Stimulated activated CD4-positive, alpha-beta T cell treated with anti-CD3 and anti-CD28 coated beads, TNF-alpha, amount 100 ng/mL, for 24 hours (primary cell): ENCODE measurements around the gene ZNF469.

ENCODE experiments used
- DNase-seq, 3 experiments: peaks; one replicate each; pipeline ENCODE4 v3.0.0-alpha.2; 2020; ENCODE audit warnings: low read depth in 3 of 3

Gene ZNF469

DNA sequence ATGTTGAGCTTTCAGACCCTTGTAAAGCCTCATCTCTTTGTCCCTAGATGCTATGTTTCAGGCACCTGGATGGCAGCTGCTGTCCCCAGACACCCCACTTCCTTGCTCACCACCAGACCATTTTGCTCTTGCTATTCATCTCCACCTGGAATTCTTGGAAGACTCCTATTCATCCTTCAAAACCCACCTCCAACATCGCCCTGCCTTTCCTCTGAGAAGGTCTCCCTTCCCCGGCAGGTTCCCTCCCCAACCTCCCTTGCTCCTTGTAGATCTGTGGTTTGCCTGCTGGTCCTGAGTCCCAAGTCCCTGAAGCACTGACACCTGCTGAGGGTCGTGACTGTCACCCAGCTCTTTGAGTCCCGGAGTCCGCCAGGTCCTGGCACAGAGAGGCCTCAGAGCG is 9.9 kb downstream of the ZNF469 start:
- DNase-seq: no peak

DNA sequence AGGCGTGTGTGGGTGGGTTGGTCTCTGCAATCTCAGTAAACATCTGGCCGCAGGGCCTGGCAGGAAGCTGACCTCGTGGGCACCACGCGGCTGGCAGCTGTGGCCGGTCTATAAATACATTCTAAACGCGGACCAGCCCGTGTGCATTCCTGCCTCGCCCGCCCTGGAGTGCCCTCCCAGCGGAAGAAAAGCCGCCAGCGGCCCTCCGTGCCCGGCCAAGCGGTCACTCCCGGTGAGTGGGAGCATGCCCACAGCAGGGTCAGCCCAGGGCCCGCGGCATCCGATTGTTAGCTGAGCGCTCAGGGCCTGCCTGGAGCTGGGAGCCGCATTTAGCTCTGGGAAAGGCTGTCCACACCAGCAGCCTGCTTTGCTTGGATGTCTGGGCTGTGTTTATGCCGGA is 10.3 kb downstream of the ZNF469 start:
- DNase-seq: no peak

DNA sequence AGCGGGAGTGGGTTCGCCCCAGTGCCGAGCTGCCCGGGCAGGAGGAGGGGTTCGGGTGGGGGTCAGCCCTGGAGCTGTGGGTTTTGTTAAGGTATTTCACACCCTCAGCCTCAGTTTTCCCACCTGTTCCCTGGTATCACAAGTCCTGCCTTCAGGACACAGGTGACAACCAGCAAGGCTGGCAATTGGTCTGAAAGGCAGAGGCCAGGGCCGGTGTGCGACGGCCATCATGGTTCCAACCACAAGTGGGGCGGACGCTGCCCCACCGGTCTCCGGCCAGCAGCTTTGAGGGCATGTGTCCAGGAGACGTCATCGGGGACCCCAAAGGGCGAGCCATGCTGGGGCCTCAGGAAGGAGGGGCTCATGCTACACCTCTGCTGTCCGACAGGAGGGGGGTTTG is 10.8 kb downstream of the ZNF469 start:
- DNase-seq: no peak

DNA sequence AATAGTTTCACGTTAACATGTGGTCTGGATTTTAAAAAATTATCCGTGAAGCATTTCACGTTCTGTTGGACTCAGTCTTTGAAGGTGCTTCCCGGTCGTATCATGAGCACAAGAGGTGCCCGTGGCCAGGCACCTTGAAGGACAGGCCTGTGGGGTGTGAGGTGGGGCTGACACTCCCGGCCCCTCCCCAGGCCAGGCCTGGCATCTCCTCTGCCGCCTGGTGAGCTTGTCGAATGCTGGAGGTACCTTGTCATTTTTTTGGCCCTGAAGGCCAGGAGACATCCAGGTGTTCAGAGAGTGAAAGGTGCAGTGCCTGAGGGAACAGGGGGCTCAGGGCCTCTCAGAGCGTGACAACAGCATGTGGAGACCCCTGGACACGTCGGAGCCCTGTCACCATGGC is 11.7 kb downstream of the ZNF469 start:
- no peak for DNase-seq

DNA sequence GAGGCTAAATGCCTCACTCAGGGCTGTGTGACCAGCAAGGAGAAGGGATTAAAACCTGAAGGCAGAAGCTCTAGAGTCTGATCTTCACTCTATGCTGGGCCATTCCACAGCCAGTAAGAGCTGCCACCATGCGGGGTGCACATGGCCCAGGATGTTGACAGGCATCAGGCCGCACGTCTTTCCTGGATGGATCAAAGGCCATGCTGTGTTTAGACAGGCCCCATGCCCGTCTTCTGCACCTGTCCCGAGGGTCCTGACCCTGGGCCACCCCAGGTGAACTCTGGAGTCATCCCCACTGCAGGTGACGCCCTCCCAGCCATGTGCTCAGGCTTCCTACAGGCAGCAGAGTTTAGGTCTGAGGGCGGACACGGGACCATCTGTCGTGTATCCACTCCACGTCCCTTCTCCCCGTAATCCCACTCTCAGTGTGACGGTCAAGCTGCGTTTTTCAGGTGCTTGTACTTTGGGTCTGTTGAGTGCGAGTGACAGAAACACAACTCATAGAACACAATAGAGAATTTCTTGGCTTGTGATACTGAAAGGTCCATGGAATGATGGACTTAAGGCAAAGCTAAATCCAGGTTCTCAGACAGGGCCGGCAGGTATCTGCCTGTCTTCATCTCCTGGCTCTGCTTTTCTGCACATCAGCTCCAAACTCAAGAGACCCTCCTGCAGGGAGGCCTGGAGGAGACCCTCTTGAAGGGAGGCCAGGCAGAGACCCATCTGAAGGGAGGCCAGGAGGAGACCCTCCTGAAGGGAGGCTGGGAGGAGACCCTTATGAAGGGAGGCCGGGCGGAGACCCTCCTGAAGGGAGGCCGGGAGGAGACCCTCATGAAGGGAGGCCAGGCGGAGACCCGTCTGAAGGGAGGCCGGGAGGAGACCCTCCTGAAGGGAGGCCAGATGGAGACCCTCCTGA is 13.2 kb downstream of the ZNF469 start:
- no peak for DNase-seq

GRCh38 chr16:88398170-88398873 is 15.6 kb downstream of the ZNF469 start:
- DNase-seq: no peak

DNA sequence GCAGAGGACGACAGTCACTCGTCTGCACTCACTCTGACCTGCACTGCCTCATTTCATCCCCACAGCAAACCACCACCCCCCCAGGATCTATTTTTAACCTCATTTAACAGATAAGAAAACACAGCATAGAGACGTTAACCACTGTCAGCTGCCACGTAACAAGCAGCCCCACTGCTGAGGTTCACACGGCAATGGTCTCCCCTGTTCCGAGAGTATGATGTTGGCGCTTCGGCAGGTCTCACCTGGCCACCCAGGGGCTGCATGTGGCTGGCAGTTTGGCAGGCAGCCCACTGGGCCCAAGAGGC is 16.1 kb downstream of the ZNF469 start:
- DNase-seq: no peak

GRCh38 chr16:88400186-88400585 is 17.4 kb downstream of the ZNF469 start:
- DNase-seq: no peak

GRCh38 chr16:88401604-88402246 is 19.0 kb downstream of the ZNF469 start:
- DNase-seq: no peak

DNA sequence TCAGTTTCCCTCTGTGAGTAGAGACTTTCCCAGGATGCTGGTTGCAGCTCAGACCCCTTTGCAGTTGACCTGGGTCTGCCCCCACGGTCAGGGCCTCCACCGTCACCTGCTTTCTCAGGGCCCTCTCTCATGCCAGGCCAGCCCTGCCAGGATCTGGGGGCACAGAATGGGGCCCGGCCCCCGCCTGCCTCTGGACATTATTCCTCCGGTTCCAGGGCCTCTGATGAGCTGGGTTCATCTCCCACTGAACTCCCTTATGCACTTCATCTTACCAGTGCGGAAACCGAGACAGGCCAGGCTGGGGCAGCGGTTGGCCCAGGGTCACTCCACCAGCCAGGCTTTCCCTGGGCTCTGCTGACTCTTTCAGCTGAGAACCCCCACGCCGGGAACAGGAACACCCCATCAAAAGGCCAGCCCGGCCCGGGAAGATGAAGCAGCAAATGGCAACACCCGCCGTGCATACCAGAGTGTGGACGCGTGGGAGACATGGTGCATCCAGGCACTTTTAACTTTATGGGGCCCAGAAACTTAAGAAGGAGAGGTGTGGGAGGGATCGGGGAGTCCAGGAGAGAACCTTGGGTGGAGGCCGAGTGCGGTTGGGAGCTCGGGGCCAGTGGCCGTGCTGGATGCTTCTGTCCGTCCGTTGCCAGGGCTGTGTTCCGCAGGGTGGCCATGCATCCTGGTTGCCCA is 19.9 kb downstream of the ZNF469 start:
- no peak for DNase-seq

GRCh38 chr16:88403794-88404581 is 21.2 kb downstream of the ZNF469 start:
- no peak for DNase-seq

- DNase-seq: no peak
Observed at GRCh38 chr16:88404769-88405168, 22.0 kb downstream of the ZNF469 start.

GRCh38 chr16:88405216-88406060 is 22.7 kb downstream of the ZNF469 start:
- DNase-seq: no peak

DNA sequence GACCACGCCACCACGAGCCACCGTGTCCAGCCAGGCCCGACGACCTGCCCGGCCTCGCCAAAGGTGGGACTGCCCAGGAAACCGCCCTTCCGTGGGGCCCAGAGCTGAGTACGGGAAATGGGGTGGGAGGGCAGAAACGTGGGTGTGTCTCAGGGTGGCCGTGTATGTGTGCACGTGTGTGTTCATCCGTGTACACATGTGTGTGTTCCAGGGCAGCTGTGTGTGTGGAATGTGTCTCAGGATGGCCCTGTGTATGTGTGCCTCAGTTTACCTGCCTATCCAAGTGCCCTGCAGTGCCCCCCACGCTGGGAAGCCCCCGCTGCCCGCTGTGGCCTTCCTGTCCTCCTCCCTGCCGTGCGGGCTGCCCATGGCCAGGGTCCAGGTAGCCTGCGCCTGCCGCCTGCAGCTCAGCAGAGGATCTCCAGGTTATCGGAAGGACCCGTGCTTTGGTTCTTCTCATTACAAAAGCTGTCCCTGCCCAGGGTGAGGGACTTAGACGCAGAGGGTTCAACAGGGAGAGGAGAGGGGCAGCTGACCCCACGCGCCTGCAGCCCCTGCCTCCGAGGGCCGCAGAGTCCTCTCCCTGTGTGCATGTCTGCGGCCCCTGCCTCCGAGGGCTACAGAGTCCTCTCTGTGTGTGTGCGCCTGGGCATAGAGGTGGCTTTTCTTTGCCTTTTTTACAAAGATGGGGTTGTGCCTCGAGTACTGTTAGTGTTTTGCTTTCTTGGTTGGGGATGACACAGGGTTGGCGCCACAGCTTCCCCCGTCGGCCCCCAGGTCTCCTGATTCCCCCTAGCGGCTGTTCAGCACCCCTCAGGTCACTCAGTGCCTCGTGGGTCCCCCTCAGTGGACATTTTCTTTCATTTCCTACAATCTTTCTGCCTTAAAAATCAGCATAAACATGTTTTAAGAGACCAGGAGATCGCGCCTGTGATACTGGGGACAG is 23.6 kb downstream of the ZNF469 start:
- DNase-seq: no peak

DNA sequence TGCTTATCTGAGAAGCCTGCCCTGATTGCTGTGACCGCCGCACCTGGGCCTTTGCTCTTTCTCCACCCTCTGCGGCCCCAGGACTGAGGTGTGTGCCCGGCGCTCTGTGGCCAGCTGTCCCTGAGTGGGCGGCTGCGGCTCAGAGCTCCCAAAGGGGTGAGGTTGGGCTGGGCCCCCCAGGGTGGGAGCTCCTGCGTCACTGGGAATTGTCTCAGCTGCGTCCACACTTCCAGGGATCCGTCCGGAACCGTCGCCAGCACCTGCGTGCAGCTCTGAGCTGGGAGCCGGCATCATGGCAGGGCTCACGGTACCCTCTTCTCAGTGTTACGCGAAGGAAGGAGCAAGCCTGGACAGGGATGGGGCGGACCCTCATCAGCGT is 24.3 kb downstream of the ZNF469 start:
- DNase-seq: no peak

DNA sequence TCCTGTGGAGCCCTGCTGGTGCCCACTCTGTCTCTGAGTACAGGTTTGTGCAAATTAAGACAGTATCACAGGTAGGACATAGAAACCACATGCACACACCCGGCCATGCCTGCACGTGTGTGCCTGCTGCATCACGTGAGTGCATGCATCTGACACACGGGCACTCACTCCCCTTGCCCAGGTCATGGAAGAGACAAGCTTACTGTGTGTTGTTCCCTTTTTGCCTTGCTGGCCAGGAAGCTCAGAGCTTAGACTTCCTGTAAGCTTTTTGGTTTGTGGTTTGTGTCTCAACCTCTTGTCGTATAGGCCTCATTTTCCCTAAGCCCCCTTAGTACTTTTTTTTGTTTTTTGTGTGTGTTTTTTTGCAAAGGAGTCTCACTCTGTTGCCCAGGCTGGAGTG is 25.0 kb downstream of the ZNF469 start:
- DNase-seq: no peak

DNA sequence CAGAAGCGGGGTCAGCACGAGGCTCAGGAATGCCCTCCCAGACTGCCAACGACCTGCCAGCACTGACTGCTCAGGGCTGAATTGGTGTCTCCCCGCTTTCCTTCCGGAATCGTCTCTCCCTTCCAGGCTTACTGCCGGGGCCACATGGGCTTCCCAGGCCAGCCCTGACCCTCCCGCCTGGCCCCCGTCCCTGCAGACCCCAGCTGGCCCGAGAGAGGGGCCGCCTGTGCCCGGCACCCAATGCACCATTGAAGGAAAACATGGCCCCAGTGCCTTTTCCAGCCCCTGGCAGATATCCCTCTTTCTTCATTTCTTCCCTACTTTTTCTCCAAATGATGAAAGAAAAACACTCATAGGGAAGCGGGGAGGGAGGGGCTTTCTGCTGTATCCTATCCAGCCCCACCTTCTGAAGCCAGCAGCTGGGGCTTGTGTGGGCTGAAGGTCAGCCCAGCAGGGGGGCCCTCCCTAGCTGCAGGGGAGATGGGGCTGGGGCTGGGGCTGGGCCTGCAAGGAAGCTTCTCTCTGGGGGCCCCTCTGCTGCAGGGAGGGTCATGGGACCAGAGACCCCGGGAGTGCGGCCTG is 25.9 kb downstream of the ZNF469 start:
- no peak for DNase-seq

GRCh38 chr16:88409296-88410065 is 26.7 kb downstream of the ZNF469 start:
- DNase-seq: no peak
